Measurements from ENCODE around the gene C6orf52. TPM values are rescaled to one million over a fixed set of nuclear protein-coding genes. Genes with fewer than 3 reads are reported as not detected.

C6orf52 gene
- total and polyA plus RNA-seq, 9 of the 15 experiments (the other 6 are each of a cell fraction or from before 2014, with no cell fraction given), result 6.7 to 37.0 (median 11.1) TPM

DNA sequence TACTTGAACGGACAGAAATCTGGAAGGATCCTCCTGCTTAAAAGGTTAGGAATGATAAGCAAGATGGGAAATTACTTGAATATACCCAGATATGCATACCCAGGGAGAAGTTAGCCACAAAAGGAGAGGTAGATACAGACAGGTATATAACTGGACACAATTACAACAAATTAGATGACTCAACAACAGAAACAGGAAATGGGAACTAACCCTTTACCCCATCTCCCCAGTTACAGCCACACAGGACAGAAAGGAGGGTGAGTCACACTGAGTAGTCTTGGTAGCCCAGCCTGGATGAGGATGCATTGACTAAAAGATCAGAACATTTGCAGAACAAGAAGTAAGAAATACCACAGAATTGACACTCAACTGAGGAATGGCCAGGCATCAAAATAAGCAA lies 61.2 kb downstream of the C6orf52 start (continued):
- TF ChIP-seq FOS (IDR thresholded peaks at IDR 0.05; ENCODE audit: extremely low read depth, insufficient read length) (peak; percentile 40), ZNF780A (CRISPR knock-in tag; IDR thresholded peaks at IDR 0.05) (no peak), ZC3H4 (CRISPR knock-in tag; IDR thresholded peaks at IDR 0.05; ENCODE audit: borderline replicate concordance) (no peak), DPF2 (IDR thresholded peaks at IDR 0.05) (peak; percentile 66), CTBP1 (IDR thresholded peaks at IDR 0.05; ENCODE audit: borderline replicate concordance) (peak; percentile 61; the same call in 1 of the 2 replicates), JUNB (CRISPR knock-in tag; conservative IDR thresholded peaks at IDR 0.05) (no peak), SMARCA5 (IDR thresholded peaks at IDR 0.05) (no peak), CSDE1 (IDR thresholded peaks at IDR 0.05) (no peak), GTF2A2 (tag; IDR thresholded peaks at IDR 0.05) (no peak)
- TF ChIP-seq, protein P1, sequence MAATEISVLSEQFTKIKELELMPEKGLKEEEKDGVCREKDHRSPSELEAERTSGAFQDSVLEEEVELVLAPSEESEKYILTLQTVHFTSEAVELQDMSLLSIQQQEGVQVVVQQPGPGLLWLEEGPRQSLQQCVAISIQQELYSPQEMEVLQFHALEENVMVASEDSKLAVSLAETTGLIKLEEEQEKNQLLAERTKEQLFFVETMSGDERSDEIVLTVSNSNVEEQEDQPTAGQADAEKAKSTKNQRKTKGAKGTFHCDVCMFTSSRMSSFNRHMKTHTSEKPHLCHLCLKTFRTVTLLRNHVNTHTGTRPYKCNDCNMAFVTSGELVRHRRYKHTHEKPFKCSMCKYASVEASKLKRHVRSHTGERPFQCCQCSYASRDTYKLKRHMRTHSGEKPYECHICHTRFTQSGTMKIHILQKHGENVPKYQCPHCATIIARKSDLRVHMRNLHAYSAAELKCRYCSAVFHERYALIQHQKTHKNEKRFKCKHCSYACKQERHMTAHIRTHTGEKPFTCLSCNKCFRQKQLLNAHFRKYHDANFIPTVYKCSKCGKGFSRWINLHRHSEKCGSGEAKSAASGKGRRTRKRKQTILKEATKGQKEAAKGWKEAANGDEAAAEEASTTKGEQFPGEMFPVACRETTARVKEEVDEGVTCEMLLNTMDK (IDR thresholded peaks at IDR 0.05; ENCODE audit: borderline replicate concordance, insufficient read depth, low read depth, low read length, poor library complexity, severe bottlenecking), result no peak
- TF ChIP-seq, protein P2, sequence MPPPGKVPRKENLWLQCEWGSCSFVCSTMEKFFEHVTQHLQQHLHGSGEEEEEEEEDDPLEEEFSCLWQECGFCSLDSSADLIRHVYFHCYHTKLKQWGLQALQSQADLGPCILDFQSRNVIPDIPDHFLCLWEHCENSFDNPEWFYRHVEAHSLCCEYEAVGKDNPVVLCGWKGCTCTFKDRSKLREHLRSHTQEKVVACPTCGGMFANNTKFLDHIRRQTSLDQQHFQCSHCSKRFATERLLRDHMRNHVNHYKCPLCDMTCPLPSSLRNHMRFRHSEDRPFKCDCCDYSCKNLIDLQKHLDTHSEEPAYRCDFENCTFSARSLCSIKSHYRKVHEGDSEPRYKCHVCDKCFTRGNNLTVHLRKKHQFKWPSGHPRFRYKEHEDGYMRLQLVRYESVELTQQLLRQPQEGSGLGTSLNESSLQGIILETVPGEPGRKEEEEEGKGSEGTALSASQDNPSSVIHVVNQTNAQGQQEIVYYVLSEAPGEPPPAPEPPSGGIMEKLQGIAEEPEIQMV (tag; conservative IDR thresholded peaks at IDR 0.05; ENCODE audit: low read depth), result no peak
- TF ChIP-seq, protein P3, sequence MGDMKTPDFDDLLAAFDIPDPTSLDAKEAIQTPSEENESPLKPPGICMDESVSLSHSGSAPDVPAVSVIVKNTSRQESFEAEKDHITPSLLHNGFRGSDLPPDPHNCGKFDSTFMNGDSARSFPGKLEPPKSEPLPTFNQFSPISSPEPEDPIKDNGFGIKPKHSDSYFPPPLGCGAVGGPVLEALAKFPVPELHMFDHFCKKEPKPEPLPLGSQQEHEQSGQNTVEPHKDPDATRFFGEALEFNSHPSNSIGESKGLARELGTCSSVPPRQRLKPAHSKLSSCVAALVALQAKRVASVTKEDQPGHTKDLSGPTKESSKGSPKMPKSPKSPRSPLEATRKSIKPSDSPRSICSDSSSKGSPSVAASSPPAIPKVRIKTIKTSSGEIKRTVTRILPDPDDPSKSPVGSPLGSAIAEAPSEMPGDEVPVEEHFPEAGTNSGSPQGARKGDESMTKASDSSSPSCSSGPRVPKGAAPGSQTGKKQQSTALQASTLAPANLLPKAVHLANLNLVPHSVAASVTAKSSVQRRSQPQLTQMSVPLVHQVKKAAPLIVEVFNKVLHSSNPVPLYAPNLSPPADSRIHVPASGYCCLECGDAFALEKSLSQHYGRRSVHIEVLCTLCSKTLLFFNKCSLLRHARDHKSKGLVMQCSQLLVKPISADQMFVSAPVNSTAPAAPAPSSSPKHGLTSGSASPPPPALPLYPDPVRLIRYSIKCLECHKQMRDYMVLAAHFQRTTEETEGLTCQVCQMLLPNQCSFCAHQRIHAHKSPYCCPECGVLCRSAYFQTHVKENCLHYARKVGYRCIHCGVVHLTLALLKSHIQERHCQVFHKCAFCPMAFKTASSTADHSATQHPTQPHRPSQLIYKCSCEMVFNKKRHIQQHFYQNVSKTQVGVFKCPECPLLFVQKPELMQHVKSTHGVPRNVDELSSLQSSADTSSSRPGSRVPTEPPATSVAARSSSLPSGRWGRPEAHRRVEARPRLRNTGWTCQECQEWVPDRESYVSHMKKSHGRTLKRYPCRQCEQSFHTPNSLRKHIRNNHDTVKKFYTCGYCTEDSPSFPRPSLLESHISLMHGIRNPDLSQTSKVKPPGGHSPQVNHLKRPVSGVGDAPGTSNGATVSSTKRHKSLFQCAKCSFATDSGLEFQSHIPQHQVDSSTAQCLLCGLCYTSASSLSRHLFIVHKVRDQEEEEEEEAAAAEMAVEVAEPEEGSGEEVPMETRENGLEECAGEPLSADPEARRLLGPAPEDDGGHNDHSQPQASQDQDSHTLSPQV (IDR thresholded peaks at IDR 0.05), result 0 out of 2 replicates have a peak, but pooled peaks have one; percentile 30
- TF ChIP-seq, protein P4, sequence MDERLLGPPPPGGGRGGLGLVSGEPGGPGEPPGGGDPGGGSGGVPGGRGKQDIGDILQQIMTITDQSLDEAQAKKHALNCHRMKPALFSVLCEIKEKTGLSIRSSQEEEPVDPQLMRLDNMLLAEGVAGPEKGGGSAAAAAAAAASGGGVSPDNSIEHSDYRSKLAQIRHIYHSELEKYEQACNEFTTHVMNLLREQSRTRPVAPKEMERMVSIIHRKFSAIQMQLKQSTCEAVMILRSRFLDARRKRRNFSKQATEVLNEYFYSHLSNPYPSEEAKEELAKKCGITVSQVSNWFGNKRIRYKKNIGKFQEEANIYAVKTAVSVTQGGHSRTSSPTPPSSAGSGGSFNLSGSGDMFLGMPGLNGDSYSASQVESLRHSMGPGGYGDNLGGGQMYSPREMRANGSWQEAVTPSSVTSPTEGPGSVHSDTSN (CRISPR knock-in tag; IDR thresholded peaks at IDR 0.05; ENCODE audit: low read depth), result no peak
- TF ChIP-seq, protein P4 (tag; conservative IDR thresholded peaks at IDR 0.05; ENCODE audit: low read depth), result no peak
- TF ChIP-seq, protein P5, sequence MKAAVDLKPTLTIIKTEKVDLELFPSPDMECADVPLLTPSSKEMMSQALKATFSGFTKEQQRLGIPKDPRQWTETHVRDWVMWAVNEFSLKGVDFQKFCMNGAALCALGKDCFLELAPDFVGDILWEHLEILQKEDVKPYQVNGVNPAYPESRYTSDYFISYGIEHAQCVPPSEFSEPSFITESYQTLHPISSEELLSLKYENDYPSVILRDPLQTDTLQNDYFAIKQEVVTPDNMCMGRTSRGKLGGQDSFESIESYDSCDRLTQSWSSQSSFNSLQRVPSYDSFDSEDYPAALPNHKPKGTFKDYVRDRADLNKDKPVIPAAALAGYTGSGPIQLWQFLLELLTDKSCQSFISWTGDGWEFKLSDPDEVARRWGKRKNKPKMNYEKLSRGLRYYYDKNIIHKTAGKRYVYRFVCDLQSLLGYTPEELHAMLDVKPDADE (conservative IDR thresholded peaks at IDR 0.05; ENCODE audit: control insufficient read depth, low read depth, low read length), result no peak
- TF ChIP-seq, protein P6, sequence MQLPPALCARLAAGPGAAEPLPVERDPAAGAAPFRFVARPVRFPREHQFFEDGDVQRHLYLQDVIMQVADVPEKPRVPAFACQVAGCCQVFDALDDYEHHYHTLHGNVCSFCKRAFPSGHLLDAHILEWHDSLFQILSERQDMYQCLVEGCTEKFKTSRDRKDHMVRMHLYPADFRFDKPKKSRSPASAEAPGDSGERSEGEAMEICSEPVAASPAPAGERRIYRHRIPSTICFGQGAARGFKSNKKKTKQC (CRISPR knock-in tag; IDR thresholded peaks at IDR 0.05), result no peak
